ENCODE results near the gene PDZD2. TPM values are rescaled to one million over a fixed set of nuclear protein-coding genes. Genes with fewer than 3 reads are reported as not detected.
A peak's percentile ranks its signal among the peaks of the same experiment; 100 is the strongest.
"Not testable (repeated sequence)": the region's sequence is repeated elsewhere in the genome, so short reads cannot be mapped to it uniquely, and the experiment has no call there.

The PDZD2 gene
- total RNA-seq, 1 donor from 2014 or later = 14.7 TPM

DNA sequence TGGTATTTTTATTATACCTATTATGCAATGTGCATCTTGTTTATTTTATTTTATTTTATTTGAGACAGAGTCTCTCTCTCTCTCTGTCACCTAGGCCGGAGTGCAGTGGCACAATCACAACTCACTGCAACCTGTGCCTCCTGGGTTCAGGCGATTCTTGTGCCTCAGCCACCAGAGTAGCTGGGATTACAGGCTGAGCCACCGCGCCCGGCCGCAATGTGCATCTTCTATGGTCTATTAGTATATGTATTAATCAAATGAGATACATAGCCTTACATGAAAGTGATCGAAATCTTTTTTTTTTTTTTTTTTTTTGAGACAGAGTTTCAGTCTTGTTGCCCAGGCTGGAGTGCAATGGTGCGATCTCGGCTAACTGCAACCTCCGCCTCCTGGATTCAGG lies 89.9 kb downstream of the PDZD2 start:
- DNase-seq (ENCODE audit: low spot score in 2 of 2); FAIRE-seq: not testable (repeated sequence)

- DNase-seq (ENCODE audit: low spot score in 2 of 2) (no peak), FAIRE-seq (no peak)
Measured at GRCh38 chr5:31730139-31730538, 91.2 kb downstream of the PDZD2 start.

DNA sequence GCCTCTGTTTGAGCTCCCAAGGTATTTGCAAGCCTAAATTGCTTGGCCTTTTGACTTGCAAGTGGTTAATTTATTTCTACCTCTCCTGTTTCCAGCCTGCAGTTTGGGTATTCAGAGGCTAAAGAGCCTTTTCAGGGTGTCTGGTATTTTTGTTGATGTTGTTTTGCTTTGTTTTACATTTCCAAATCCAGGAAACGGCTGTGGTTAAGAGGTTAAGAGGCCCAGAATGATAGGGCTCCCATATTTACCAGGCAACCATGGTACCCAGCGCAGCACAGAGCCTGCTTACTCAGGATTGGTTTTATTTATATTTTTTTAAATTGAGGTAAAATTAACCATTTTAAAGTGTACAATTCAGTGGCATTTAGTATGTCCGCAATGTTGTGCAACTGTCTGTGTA lies 92.1 kb downstream of the PDZD2 start:
- DNase-seq (ENCODE audit: low spot score in 2 of 2) (no peak), FAIRE-seq (no peak)

- no peak for DNase-seq (ENCODE audit: low spot score in 2 of 2)
- no peak for FAIRE-seq
Measured at GRCh38 chr5:31731710-31732301, 92.9 kb downstream of the PDZD2 start.

DNA sequence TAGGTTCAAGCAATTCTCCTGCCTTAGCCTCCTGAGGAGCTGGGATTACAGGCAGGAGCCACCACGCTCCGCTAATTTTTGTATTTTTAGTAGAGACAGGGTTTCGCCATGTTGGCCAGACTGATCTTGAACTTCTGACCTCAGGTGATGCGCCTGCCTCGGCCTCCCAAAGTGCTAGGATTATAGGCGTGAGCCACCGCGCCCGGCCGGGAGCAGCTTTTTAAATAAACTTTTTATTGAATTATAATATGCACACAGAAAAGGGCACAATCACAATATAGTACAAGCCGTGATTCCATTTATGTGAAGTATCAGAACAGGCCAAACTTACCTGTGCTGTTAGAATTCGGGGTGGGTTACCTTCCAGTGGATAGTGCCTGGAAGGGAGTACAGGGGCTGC lies 93.9 kb downstream of the PDZD2 start:
- not testable (repeated sequence) for DNase-seq (ENCODE audit: low spot score in 2 of 2); FAIRE-seq

- peak; percentile 34 to 46 for DNase-seq (ENCODE audit: low spot score in 2 of 2)
- no peak for FAIRE-seq
Measured at GRCh38 chr5:31733371-31733770, 94.4 kb downstream of the PDZD2 start.

DNA sequence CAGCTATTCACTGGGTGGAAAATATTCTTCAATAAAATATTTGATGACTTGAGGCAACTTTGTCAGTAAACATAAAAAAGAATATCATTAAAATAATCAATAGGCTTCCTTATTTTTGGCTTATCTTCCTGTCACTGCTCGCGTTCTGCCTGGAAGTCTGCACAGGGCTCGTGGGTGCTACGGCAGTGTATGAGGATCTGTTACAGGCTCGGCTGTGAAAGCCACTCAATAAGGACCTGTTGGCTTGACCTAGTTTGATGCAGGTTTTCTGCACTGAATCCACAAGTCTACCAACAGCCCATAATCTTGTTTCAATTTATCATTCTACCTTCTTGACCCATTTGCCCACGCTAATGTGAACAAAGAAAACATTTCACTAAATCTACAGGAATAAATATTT lies 97.2 kb downstream of the PDZD2 start:
- FAIRE-seq (no peak), DNase-seq (ENCODE audit: low spot score in 2 of 2) (no peak)

- DNase-seq (ENCODE audit: low spot score in 2 of 2) = no peak
- FAIRE-seq = no peak
Measured at GRCh38 chr5:31738199-31738598, 99.3 kb downstream of the PDZD2 start.

- FAIRE-seq (no peak), DNase-seq (ENCODE audit: low spot score in 2 of 2) (peak in 1 of 2 donors; percentile 10)
Measured at GRCh38 chr5:31741496-31741895, 102.6 kb downstream of the PDZD2 start.

DNA sequence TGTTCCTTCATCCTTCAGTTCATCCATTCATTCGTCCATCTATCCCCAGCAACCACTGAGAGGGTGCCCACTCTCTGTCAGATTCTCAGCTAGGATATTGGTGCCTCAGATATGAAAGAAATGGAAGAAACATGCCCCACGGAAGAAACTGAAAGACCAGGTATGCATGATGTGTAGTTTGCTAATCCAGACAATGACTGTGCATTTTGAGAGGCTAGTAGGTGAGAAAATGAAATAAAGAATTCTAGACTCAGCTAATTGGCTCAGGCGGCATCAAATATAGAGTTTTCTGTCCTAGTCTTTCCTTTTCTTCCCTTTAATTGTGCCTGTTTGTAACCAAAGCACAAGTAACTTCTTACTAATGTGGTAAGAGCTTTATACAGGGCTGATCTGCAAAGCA lies 104.7 kb downstream of the PDZD2 start:
- DNase-seq (ENCODE audit: low spot score in 2 of 2) (no peak), FAIRE-seq (no peak)

DNA sequence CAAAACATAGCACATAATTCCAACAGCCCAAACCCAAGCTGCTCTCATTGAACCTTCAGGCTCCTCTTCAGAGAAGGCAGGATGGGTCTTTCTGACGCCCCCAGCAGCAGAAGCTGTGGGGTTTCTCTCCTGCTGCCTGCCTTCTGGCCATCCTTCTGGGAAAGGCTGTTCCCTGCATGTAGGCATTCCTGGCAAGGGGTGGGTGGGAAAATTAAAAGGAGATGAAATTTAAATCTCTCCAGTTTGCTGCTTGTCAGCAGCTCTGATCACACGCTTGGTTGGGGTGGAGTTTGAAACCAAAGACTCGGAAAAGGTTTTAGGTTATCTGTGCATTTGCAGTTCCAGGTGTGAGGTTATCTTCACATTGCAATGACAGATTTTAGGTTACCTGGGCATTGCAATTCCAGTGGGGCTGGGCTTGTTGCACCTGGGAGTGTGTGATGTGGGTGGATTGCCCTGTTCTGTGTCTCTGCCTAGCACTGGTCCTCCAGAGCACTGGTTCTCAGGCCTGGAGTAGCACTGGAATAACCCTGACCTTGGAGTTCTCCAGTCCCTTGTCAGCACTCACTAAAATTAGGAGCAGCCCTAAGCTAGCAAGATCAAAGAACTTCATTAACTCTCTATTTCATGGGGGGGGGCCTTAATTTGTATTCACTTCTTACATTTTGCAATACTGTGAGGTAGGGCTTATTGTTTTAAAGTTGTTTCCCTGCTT lies 109.7 kb downstream of the PDZD2 start:
- DNase-seq (ENCODE audit: low spot score in 2 of 2) (no peak), FAIRE-seq (no peak)

- FAIRE-seq (no peak), DNase-seq (ENCODE audit: low spot score in 2 of 2) (no peak)
Measured at GRCh38 chr5:31750215-31750614, 111.3 kb downstream of the PDZD2 start.

- DNase-seq (ENCODE audit: low spot score in 2 of 2) (no peak), FAIRE-seq (no peak)
Measured at GRCh38 chr5:31751610-31752009, 112.7 kb downstream of the PDZD2 start.

- DNase-seq (ENCODE audit: low spot score in 2 of 2) (no peak), FAIRE-seq (no peak)
Measured at GRCh38 chr5:31753700-31754357, 114.9 kb downstream of the PDZD2 start.

GRCh38 chr5:31754358-31754704 lies 115.4 kb downstream of the PDZD2 start:
- no peak for FAIRE-seq
- DNase-seq (ENCODE audit: low spot score in 2 of 2) = no peak

DNA sequence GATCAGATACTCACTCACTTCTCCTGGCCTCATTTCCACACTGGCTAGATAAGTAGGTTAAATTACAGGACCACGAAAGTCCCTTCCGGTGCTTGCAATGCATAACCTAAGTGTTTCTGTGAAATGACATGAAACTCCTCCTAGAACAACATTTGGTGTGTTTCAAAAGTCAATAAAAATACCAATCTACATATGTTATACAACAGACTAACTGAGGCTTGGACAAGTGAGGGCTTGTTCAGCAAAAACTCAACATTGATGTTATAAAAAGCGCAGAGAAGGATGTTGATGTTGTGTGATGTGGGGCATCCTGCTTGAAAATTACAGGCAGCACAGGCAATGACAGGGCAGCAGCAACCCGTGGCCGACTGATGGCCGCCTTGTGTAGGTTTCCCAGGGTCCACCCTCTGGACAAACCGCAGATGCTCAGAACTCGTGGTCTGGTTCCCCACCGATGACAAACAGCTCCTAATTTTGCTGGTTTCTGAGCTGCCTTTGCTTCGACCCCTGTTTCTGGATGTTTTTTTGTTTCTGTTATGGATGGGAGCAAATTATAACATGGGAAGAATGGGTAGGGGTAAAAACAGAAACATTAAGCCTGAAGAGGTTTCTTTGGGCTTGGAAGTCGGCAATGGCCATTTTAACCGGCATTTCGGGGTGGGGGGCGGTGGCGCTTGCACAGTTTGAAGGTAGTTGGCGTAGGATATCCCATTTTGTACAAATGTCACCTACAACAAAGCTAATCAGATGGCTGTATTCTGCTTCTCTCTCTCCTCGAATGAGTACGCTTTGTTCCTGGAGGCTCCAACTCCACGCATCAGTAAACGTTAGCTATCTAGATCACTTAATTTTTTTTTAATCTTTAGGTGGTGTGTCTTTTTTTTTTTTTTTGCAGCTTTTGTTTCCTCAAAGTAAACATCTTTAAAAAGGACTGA lies 116.1 kb downstream of the PDZD2 start:
- DNase-seq (ENCODE audit: low spot score in 2 of 2) (no peak), FAIRE-seq (no peak)

DNA sequence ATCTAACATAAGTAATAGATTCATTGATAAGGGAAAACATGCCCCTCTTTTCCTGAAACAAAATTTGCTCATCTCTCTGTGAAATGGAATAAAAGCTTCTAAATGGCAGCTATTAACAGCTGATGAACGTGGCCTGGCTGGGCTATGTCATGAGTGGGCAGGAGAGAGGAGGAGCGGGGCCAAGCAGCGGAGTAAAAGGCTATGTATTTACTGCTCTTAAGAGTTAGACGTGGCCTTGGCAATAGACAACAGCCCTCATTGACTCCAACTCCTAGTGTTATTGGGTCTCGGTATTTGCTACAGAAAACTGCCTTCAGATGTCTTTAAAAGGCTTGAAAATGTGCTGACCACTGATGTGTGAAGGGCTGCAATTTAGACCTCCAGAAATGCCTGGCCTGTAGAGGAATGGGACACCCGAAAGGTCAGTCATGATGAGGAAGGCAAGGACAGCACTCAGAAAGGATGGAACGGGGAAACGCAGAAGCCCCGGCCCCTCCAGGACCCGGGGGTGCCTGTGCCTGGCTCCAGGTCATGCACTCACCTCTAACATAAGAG lies 116.8 kb downstream of the PDZD2 start:
- FAIRE-seq (no peak), DNase-seq (ENCODE audit: low spot score in 2 of 2) (no peak)

GRCh38 chr5:31757806-31758205 lies 118.9 kb downstream of the PDZD2 start:
- FAIRE-seq (no peak), DNase-seq (ENCODE audit: low spot score in 2 of 2) (no peak)

DNA sequence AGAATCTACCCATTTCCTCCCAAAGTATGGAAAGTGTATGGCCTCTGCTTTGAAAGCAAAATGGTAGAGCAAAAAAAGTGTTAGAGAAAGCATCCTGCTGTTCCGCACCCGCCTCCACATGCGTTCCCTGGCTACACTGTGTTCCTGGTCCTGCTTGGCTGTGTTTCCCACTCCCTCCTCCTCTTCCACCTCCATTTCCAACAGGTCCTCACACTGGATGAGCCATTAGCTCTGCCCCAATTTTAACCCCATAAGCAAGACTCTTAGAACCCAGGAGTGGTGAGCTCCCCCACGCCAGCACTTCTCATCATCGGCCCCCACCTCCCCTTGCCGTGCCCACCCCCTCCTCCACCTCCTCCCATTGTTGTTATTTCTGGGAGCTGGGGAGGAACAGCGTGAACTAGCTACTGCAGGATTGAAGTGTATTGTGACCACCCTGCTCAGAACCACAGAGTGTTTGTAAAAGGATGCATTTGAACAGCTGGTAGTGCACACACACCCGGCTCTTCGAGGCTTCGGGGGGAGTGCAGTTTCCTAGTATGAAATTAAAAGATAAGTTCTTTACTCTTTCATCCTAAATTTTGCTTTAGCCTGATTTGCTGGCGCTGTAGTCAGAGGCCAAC lies 120.0 kb downstream of the PDZD2 start:
- DNase-seq (ENCODE audit: low spot score in 2 of 2) (no peak), FAIRE-seq (no peak)

DNA sequence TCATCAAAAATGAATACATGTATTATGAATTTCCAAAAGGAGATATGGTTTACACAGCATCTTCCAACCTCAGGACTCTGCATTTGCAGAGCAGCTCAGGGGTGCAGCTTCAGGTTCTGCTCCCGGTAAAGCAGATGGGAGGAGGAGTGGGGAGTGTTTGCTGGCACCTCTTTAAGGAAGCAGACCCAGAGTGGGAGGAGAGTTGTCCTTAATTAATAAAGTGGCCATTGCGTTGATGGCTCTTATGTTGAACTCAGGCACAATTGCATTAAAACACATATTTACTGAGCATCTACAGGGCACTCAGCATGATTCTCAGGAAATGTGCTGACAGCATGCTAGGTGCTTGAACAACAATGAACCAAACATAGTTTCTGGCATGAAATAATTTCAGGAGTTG lies 121.0 kb downstream of the PDZD2 start:
- no peak for DNase-seq (ENCODE audit: low spot score in 2 of 2)
- no peak for FAIRE-seq

Data from frontal cortex (tissue), 4 donors.